ENCODE measurements around the gene WDFY4.

- no peak for TF ChIP-seq CTCF (IDR thresholded peaks at IDR 0.05; ENCODE audit: low read depth, low read length, missing input control)
- TF ChIP-seq EGR1 (IDR thresholded peaks at IDR 0.05; ENCODE audit: low read depth in 2 of 2) = no peak
- no peak for TF ChIP-seq ATF3 (IDR thresholded peaks at IDR 0.05)
- no peak for TF ChIP-seq RAD21 (IDR thresholded peaks at IDR 0.05)
- no peak for TF ChIP-seq SP1 (IDR thresholded peaks at IDR 0.05)
Observed at GRCh38 chr10:48636901-48637300, 47.8 kb upstream of the WDFY4 start.

All from liver (tissue), 3 donors.